ENCODE results near the gene OTOR.

Gene OTOR

DNA sequence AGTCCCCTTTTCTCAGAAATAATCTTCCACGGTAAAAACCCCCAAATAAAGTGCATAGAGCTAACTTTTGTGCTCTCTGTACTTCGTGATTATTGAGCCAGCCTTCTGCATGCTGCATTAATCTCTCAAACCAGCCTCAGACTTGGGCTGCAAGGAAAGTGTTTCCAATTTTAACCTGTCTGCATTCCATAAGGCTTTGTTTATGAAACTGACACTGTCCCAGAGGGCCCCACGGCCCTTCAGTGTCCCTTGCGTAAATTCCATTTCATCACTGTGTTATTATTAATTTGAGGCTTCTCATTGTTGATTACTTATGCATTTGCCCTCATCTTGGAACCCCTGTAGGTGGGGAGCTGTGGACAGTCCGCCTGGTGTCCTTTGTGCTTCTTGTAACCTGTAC, 33.9 kb upstream of the OTOR start:
- H3K27ac ChIP-seq = no peak overlapping the region
- TF ChIP-seq, protein P1, sequence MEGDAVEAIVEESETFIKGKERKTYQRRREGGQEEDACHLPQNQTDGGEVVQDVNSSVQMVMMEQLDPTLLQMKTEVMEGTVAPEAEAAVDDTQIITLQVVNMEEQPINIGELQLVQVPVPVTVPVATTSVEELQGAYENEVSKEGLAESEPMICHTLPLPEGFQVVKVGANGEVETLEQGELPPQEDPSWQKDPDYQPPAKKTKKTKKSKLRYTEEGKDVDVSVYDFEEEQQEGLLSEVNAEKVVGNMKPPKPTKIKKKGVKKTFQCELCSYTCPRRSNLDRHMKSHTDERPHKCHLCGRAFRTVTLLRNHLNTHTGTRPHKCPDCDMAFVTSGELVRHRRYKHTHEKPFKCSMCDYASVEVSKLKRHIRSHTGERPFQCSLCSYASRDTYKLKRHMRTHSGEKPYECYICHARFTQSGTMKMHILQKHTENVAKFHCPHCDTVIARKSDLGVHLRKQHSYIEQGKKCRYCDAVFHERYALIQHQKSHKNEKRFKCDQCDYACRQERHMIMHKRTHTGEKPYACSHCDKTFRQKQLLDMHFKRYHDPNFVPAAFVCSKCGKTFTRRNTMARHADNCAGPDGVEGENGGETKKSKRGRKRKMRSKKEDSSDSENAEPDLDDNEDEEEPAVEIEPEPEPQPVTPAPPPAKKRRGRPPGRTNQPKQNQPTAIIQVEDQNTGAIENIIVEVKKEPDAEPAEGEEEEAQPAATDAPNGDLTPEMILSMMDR (IDR thresholded peaks at IDR 0.05) = no peak
- H3K4me1 ChIP-seq = no peaks in the 10 kb centered on the region
- H3K27me3 ChIP-seq = no peaks in the 10 kb centered on the region
- intact Hi-C loops (cut with DNase I; ENCODE audit: low total_unique reads) = no loop called here
- H3K4me3 ChIP-seq = no peak overlapping the region
- no peaks in the 10 kb centered on the region for H3K9me3 ChIP-seq
- H3K36me3 ChIP-seq = no peaks in the 10 kb centered on the region
- no peak for DNase-seq

DNA sequence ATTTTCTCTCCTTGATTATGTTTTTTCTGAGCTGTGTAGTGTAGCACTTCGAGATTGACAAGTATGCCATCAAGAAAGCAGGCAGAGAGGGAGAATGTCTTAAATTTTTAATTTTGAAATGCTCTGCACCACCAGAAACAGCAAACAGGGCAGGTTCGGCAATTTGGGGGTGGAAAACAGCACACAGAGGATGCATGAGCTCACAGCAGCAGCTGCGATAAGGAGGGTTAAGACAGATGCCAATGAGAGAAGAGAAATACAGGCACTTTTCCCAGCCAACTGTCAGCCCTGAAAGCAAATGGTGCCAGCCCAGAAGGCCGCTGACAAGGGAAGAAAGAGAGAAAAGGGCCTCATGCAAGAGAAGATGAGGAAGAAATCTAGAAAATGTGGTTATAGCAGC, 33.4 kb upstream of the OTOR start:
- Histone ChIP-seq H3K27ac (no peak overlapping the region), H3K36me3 (no peaks in the 10 kb centered on the region), H3K9me3 (no peaks in the 10 kb centered on the region), H3K4me3 (no peak overlapping the region), H3K27me3 (no peaks in the 10 kb centered on the region), H3K4me1 (no peaks in the 10 kb centered on the region)
- intact Hi-C loops (cut with DNase I; ENCODE audit: low total_unique reads) = no loop called here
- DNase-seq = no peak
- TF ChIP-seq, protein P1 (IDR thresholded peaks at IDR 0.05) = no peak

DNA sequence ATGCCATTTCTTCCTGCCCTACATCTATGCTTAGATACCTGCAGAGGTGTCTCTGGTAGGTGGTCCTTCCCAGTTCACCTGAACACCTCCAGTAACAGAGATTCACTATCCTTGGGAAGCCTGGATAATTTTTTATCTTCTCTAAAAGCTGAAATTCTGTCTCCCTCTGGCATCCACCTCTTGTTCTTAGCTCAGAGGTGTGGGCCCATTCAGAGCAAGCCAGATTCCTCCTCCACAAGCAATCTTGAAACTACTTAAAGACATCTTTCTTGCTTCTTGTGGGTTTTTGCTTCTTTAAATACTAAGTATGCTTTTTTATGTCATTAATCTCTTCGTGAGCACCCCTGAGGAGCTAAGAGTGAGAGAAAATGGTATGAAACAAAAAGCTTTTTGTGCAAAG, 28.7 kb upstream of the OTOR start:
- Histone ChIP-seq H3K4me1 (no peaks in the 10 kb centered on the region), H3K36me3 (no peaks in the 10 kb centered on the region), H3K4me3 (no peak overlapping the region), H3K27ac (no peak overlapping the region), H3K9me3 (no peaks in the 10 kb centered on the region), H3K27me3 (peaks cover 0 to 2% of the 10 kb centered on the region in 2 donors)
- no peak for DNase-seq
- TF ChIP-seq, protein P1 (IDR thresholded peaks at IDR 0.05) = no peak
- intact Hi-C loops (cut with DNase I; ENCODE audit: low total_unique reads) = no loop called here

DNA sequence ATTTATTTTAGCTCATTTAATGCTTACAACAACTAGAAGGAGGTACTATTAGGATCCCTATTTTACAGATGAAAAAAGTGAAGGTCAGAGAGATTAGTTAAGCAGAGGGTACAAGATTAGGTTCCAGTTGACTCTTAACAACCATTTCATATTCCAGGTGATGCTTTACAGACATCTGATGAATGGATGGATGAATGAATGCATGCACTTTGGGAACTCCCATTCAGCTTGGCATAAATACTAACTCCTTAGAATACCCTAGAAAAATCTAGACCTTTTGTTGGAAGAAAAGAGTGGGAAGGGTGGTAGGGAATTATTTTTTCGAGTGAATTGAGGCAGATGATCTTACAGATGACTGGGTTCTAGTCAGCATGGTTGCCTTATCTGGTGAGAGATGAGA, 19.1 kb upstream of the OTOR start:
- H3K4me1 ChIP-seq = peaks cover 0 to 19% (median 11%) of the 10 kb centered on the region in 4 donors
- H3K27ac ChIP-seq = peak overlapping the region; percentile 80 to 86
- H3K4me3 ChIP-seq = peak overlapping the region; percentile 84 to 99
- H3K36me3 ChIP-seq = peaks cover 9 to 21% (median 16%) of the 10 kb centered on the region in 3 donors
- DNase-seq = no peak
- TF ChIP-seq, protein P1 (IDR thresholded peaks at IDR 0.05) = no peak
- peaks cover 0 to 6% of the 10 kb centered on the region in 2 donors for H3K27me3 ChIP-seq
- intact Hi-C loops (cut with DNase I; ENCODE audit: low total_unique reads) = no loop called here
- H3K9me3 ChIP-seq = no peaks in the 10 kb centered on the region

DNA sequence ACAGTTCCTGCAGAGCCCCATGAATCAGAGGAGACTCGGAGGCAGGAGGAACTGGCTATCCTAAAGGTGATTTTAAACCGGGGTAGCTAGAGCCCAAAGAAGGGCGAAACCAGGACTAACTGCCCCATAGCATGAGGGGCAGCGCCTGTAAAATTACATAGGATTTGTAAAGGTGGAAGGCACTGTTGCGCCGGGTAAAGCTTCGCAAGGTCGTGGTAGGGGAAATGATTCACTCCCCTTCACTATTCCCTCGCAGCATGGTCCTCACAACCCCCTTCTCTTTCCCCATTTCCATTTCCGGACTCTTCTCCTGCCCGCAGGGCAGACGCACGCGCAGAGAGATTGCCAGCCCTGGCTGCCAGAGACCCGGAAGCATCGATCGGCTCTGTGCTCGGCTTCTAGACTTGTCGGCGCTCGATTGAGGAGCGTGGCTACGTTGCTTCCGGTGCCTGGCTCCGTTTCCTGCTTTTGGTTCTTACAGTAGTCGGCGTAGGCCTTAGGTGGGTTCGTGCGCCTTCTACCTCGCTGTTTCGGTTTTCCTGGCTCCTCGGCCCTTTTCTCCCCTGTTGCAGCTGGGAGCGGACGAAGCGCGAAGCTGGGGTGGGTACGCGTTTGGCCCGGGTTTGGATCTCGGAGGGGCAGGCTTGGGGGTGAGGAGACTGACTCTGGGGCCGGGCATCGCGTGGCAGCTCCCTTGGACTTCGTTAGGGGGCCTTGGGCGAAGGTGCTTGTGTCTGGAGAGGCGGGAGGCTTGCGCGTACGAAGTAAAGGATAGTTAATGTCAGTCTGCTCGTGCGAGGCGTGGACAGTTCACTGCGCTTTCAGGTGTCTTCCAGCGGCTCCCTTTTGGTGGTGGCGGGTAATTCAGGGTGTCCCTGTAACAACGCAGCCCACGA, 18.3 kb upstream of the OTOR start, which contains the start of gene SNRPB2:
SNRPB2 (plus strand) TSS at position 462 of the 896 bp plus-strand sequence. CDS start 1,677 bp downstream, outside the sequence.
- DNase-seq = peak; percentile 92 to 95
- Histone ChIP-seq H3K36me3 (peaks cover 15 to 29% (median 16%) of the 10 kb centered on the region in 3 donors), H3K9me3 (no peaks in the 10 kb centered on the region), H3K27ac (peak within 1 kb of the TSS; percentile 80 to 86), H3K4me3 (peak within 1 kb of the TSS; percentile 84 to 99), H3K27me3 (peaks cover 0 to under 1% of the 10 kb centered on the region in 2 donors), H3K4me1 (peaks cover 0 to 22% (median 11%) of the 10 kb centered on the region in 4 donors)
- intact Hi-C loops (cut with DNase I; ENCODE audit: low total_unique reads) = loop anchor here (5.0 kb wide), 1 partner anchor 153 kb away; no protein-coding TSS in a partner anchor
- TF ChIP-seq, protein P1 (IDR thresholded peaks at IDR 0.05) = no peak

Data from tibial artery (tissue), 4 donors.